Rectal smooth muscle tissue (tissue), 1 donor: Measurements from ENCODE around the gene ZKSCAN4.

Source experiments
- H3K27ac ChIP-seq: one replicate; pipeline ENCODE4 v1.7.0; 2013; ENCODE audit warnings: low read depth, low read length, inconsistent platforms
- H3K27me3 ChIP-seq: one replicate; pipeline ENCODE4 v1.7.0; 2013; ENCODE audit warnings: low read length; ENCODE audit not compliant: control insufficient read depth, insufficient read depth
- H3K36me3 ChIP-seq: one replicate; pipeline ENCODE4 v1.7.0; 2013; ENCODE audit warnings: low read length; ENCODE audit not compliant: control insufficient read depth, insufficient read depth
- H3K4me1 ChIP-seq: one replicate; pipeline ENCODE4 v1.7.0; 2013; ENCODE audit warnings: low read length; ENCODE audit not compliant: control insufficient read depth, insufficient read depth
- H3K4me3 ChIP-seq: one replicate; pipeline ENCODE4 v1.7.0; 2013; ENCODE audit warnings: low read length
- H3K9ac ChIP-seq: one replicate; pipeline ENCODE4 v1.7.0; 2013; ENCODE audit warnings: low read length

Gene ZKSCAN4

DNA sequence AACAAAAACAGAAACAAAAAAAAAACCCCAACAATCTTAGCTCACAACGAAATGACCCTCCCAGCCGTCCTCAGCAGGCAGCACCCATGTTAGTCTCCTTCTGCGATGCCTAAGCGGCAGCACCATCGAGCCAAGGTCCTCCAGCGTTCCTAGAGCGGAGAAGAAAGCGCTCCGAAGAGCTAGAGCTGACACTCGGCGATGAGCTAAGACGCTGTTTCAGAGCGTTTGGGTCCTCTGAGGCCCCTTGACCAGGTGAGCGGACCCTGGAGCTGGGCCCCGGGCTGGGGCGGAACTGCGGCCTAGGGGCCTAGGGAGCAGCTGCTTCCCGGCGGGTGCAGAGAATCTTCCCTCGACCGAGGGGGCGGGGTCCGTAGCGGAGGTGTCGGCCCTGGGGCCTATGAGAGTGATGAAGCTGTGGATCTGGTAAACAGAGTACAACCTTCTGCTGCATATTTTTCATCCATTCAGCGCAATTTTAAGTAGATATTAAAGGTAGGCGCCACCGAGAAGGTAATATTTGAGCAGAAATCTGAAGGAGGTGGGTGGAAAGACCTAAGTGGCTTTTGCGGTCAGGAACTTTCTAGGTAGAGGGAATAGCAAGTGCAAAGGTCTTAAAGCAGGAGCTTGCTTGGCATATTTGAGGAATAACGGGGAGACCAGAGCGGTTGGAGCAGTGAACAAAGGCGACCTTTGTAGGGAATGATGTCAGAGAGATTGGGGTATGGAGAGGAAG, 15.1 kb upstream of the ZKSCAN4 start, which contains the start of gene ZSCAN26:
Gene ZSCAN26, plus strand, starts transcription at position 182 of the 733 bp plus-strand sequence. CDS start 4,777 bp downstream, outside the sequence.
- Histone ChIP-seq H3K27ac (peak within 1 kb of the TSS; percentile 93), H3K36me3 (peaks cover 1% of the 10 kb centered on the region), H3K4me1 (peaks cover 11% of the 10 kb centered on the region), H3K4me3 (peak within 1 kb of the TSS; percentile 95), H3K9ac (peak within 1 kb of the TSS; percentile 47), H3K27me3 (no peaks in the 10 kb centered on the region)

DNA sequence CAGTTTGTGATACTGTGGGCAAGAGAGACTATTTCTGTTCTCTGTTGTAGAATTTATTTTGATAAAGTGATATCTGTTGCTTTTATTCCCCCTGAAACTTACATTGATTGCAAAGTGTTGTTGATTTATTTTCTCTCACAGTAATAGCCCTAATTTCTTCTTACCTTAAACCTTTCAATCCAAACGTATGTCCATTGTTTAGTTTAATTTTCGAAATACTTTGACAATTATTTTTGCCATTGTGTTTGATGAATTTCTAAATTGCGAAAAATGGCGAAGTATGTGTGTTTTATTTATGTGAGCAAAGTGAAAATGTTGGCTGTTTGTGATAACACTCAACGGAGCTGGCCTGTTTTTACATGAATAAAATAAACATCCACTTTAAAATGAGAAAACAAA, 14.5 kb upstream of the ZKSCAN4 start:
- peak overlapping the region; percentile 93 for H3K27ac ChIP-seq
- peak overlapping the region; percentile 47 for H3K9ac ChIP-seq

DNA sequence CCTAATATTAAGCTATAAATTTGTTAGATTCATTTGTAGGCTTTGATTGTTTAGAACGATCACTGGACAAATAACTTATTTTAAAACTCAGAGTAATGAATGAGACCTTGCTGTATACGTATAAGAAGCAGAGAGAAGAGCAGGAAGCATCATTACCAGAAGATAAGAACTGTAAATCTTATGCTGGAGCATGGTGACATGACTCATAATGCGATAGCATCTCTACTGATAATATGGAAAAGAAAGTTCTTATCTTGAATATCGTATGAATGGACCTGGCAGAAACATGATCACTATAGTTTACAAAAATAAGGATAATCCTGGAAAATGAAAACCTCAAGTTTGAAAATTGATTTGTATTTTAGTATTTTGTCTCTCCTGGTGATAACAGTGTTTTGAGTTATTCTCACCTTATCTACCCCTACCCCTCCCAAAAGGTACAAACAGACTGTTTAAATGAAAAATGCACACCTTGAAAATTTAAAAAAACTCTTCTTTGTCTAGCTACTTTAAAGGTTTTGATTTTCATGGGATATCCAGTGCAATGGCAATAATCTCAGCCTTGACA, 12.8 kb upstream of the ZKSCAN4 start:
- H3K4me1 ChIP-seq, result peaks cover 11% of the 10 kb centered on the region
- H3K9ac ChIP-seq, result no peak overlapping the region
- no peaks in the 10 kb centered on the region for H3K27me3 ChIP-seq
- no peaks in the 10 kb centered on the region for H3K36me3 ChIP-seq
- H3K27ac ChIP-seq, result no peak overlapping the region
- H3K4me3 ChIP-seq, result no peak overlapping the region

More for the DNA sequence above, 14.5 kb upstream of the ZKSCAN4 start:
- Histone ChIP-seq H3K4me3 (peak overlapping the region; percentile 95), H3K4me1 (peaks cover 11% of the 10 kb centered on the region), H3K27me3 (no peaks in the 10 kb centered on the region), H3K36me3 (no peaks in the 10 kb centered on the region)

DNA sequence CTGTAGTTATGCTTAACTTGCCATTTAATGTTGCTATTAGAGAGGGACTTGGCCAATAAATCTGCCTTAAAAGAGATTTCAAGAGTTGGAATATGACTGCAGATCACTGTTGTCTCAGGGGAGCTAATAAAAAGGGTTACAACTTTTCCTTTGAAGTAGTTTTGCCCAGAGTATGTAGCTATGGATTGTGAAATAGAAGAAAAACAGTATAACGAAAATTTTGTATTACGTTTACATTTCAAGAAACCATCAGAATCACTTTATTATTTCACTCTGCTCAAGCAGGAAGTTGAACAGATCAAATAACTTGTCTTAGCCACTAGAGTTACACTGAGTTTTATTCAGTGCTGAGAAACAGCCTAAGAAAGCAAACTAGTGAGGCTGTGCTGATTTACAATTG, 11.9 kb upstream of the ZKSCAN4 start:
- no peak overlapping the region for H3K27ac ChIP-seq
- H3K4me3 ChIP-seq, result no peak overlapping the region
- peaks cover 13% of the 10 kb centered on the region for H3K4me1 ChIP-seq
- no peak overlapping the region for H3K9ac ChIP-seq
- H3K36me3 ChIP-seq, result no peaks in the 10 kb centered on the region
- H3K27me3 ChIP-seq, result no peaks in the 10 kb centered on the region

DNA sequence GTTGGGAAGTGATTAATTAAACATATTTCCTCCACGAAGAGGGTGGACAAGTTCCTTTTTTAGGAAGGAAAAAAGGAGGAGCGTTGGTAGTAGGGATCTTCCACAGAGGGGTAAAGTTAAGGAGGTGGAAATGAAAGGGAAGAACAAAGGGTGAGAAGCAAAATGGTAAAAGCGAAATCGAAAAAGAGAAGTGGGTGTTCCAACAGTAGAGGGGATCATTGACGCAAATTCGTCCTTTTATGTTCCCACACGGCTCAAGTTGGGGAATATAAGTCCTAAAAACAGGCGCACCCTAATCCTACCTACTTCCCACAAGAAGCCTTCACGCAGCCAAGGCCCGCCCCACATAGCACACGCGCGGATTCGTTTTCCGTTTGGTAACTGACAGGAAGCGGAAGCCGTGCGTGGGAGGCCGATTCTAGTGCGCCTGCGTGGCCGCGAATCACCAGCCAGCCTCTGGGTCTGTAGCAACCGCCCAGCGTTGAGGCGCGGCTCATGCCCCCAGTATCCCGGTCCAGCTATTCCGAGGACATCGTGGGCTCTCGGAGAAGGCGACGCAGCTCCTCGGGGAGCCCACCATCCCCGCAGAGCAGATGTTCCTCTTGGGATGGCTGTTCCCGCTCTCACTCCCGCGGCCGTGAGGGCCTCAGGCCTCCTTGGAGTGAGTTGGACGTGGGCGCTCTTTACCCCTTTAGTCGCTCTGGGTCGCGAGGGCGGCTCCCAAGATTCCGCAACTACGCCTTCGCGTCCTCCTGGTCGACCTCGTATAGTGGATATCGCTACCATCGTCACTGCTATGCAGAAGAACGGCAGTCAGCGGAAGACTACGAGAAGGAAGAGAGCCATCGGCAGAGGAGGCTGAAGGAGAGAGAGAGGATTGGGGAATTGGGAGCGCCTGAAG, 7.1 kb upstream of the ZKSCAN4 start, which contains the start of gene NKAPL:
Gene NKAPL, plus strand, starts transcription at position 421 of the 901 bp plus-strand sequence. Its CDS starts 75 bp downstream, at position 496.
- no peaks in the 10 kb centered on the region for H3K27me3 ChIP-seq
- peaks cover 3% of the 10 kb centered on the region for H3K4me1 ChIP-seq
- no peaks in the 10 kb centered on the region for H3K36me3 ChIP-seq
- H3K27ac ChIP-seq, result no peak within 1 kb of the TSS
- peak within 1 kb of the TSS; percentile 69 for H3K4me3 ChIP-seq
- no peak within 1 kb of the TSS for H3K9ac ChIP-seq

DNA sequence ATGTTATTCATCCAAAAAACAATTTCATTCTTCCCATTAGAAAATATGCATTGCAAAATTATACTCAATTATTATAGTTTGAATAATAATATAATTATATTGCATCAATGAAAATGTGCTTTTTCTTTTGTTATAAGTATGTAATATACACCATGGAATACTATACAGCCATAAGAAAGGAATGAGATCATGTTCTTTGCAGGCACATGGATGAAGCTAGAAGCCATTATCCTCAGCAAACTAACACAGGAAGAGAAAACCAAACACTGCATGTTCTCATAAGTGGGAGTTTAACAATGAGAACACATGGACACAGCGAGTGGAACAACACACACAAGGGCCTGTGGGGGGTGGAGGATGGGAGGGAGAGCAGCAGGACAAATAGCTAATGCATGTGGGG, 5.0 kb upstream of the ZKSCAN4 start:
- no peak overlapping the region for H3K4me3 ChIP-seq
- H3K27me3 ChIP-seq, result no peaks in the 10 kb centered on the region
- peaks cover 5% of the 10 kb centered on the region for H3K4me1 ChIP-seq
- H3K36me3 ChIP-seq, result no peaks in the 10 kb centered on the region
- no peak overlapping the region for H3K27ac ChIP-seq
- H3K9ac ChIP-seq, result no peak overlapping the region

DNA sequence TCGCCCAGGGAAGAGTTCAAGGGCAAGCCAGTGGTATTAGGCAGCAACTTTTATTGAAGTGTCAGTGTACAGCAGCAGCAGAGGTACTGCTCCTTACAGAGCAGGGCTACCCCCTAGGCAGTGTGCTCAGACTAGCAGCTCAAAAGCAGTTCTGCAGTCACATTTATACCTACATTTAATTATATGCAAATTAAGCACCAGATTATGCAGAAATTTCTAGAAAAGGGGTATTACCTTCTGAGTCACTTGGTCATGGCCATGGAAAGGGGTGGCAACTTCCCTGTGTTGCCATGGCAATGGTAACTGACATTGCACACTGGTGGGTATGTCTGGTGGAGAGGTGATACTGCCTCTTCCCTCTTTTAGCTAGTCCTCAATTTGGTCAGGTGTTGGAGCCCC, 2.1 kb upstream of the ZKSCAN4 start:
- Histone ChIP-seq H3K27me3 (no peaks in the 10 kb centered on the region), H3K4me3 (no peak overlapping the region), H3K4me1 (peaks cover 10% of the 10 kb centered on the region), H3K36me3 (no peaks in the 10 kb centered on the region), H3K27ac (no peak overlapping the region), H3K9ac (no peak overlapping the region)

DNA sequence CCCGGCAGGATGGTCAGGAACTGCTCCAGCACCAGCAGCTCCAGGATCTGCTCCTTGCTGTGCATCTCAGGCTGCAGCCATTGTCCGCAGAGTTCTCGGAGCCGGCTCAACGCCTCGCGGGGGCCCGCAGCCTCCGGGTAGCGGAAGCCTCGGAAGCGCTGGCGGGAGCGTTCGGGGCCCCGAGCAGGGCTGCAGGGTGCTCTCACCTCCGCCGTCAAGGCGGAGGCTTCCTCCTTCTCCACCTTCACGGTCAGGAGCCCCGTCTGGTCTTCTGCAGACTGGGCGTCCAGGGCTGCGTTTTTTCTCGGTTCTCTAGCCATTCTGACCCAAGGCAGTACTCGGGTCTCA, 434 bp downstream of the ZKSCAN4 start:
- Histone ChIP-seq H3K4me1 (peaks cover 10% of the 10 kb centered on the region), H3K27ac (peak overlapping the region; percentile 16), H3K9ac (peak overlapping the region; percentile 35), H3K4me3 (peak overlapping the region; percentile 89), H3K36me3 (peaks cover 4% of the 10 kb centered on the region), H3K27me3 (no peaks in the 10 kb centered on the region)

DNA sequence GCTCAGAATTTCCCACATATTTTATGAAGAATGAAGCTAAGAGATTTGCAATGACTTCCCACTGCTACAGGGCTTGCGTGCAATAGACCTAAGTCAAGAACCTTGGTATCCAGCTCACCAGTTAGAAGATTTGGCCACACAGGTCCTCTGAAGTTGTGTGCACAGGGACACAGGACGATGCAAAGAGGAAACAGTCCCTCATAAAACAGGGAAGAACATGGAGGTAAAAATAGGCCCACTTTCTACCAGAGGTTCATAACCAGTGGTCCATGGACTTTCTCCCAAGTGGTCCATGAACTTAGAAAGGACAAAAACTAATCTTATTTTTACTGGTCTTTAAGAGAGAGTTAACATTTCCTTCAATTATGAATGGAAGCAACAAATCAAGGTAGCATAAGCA, 1.3 kb downstream of the ZKSCAN4 start:
- no peak overlapping the region for H3K9ac ChIP-seq
- H3K27me3 ChIP-seq, result no peaks in the 10 kb centered on the region
- peaks cover 5% of the 10 kb centered on the region for H3K36me3 ChIP-seq
- peaks cover 10% of the 10 kb centered on the region for H3K4me1 ChIP-seq
- H3K27ac ChIP-seq, result no peak overlapping the region
- peak overlapping the region; percentile 89 for H3K4me3 ChIP-seq

DNA sequence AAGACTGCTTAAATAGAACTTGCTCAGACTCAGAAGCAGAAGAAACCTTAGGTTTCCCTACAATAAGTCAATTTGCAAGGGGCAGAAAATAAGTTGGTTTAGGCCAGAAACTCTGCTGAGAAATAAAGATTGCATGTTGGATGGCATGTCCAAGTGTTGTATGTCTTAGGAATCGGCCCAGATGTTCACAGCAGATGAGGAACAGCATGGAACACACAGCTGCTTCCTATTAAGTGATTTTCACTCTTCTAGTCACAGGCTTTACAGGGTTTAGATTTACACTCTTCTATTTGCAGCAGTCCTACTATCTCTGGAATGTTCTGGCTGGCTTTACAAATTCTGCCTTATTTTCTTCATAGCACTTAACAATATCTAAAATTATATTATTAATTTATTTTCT, 3.2 kb downstream of the ZKSCAN4 start:
- Histone ChIP-seq H3K9ac (no peak overlapping the region), H3K4me1 (peaks cover 10% of the 10 kb centered on the region), H3K36me3 (peaks cover 13% of the 10 kb centered on the region)

DNA sequence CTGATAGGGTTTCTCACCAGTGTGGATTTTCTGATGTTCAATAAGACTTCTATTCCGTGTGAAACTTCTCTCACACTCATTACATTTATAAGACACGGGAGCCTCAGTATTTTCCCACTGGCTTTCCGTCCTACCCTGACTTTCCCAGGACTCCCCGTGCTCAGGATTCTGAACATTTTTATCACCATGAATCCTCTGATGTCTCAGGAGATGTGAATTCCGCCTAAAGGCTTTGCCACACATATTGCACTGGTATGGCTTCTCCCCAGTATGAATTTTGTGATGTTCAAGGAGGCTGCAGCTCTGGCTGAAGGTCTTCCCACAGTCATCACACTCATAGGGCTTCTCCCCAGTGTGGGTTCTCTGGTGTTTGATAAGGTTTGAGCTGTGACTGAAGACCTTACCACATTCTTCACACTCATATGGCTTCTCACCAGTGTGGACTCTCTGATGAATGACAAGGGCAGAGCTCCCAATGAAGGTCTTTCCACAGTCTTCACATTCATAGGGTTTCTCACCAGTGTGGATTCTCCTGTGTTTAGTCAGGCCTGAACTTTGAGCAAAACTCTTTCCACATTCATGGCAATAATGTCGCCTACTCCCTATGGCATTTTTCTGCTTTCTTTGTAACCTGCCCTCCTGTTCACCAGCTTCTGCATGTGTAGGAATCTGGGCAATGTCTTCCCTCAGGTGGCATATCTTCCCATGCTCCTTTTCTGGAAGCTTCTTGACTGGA, 6.7 kb downstream of the ZKSCAN4 start:
- Histone ChIP-seq H3K4me3 (no peak overlapping the region), H3K27me3 (no peaks in the 10 kb centered on the region), H3K9ac (no peak overlapping the region), H3K4me1 (no peaks in the 10 kb centered on the region), H3K36me3 (peaks cover 13% of the 10 kb centered on the region), H3K27ac (no peak overlapping the region)

More for the DNA sequence above, 3.2 kb downstream of the ZKSCAN4 start:
- no peaks in the 10 kb centered on the region for H3K27me3 ChIP-seq
- H3K4me3 ChIP-seq, result no peak overlapping the region
- H3K27ac ChIP-seq, result no peak overlapping the region

DNA sequence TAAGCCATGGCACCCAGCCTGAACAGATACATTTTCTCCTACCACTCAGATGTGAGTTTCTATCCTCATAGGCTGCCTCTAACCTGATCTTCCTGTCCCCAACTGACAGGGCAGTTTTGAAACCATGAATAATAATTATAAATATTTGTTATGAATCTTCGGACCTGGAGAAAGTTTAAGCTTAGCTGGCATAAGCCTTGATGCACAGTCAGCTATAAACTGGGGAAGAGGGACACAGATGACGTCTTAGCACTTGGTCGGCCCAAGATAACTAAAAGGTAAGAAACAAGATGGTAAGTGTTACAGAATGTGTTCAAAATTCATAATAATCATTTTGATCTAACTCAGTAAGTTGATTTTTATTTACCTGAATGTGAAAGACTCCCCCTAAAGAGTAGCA, 8.1 kb downstream of the ZKSCAN4 start:
- H3K27me3 ChIP-seq, result no peaks in the 10 kb centered on the region
- H3K4me3 ChIP-seq, result no peak overlapping the region
- no peak overlapping the region for H3K27ac ChIP-seq
- H3K36me3 ChIP-seq, result peaks cover 13% of the 10 kb centered on the region
- H3K4me1 ChIP-seq, result no peaks in the 10 kb centered on the region
- H3K9ac ChIP-seq, result no peak overlapping the region
